Measurements from ENCODE around the gene OR2A7.
"Not testable (repeated sequence)": the region's sequence is repeated elsewhere in the genome, so short reads cannot be mapped to it uniquely, and the experiment has no call there.

- not testable (repeated sequence) for TF ChIP-seq CTCF (IDR thresholded peaks at IDR 0.05); POLR2A (IDR thresholded peaks at IDR 0.05; ENCODE audit: low read depth); POLR2AphosphoS5 (IDR thresholded peaks at IDR 0.05); EP300 (IDR thresholded peaks at IDR 0.05)
These were observed 12.3 kb downstream of the OR2A7 start for GRCh38 chr7:144252307-144252706.

Measured in esophagus muscularis mucosa (tissue), 4 donors.